H1 (cell line): ENCODE results near the gene FHAD1. TPM values are rescaled to one million over a fixed set of nuclear protein-coding genes. Genes with fewer than 3 reads are reported as not detected.

Experiments used
- CTCF ChIA-PET: fragments of 300-600 bp; sonication (Branson Sonifier 250); formaldehyde crosslinking; loops from one replicate; lab custom pipeline; 2021; ENCODE audit not compliant: partially characterized antibody; lab: Charles Lee
- POLR2A ChIA-PET: fragments of 300-600 bp; sonication (Branson Sonifier 250); formaldehyde crosslinking; loops from one replicate; lab custom pipeline; 2021; ENCODE audit warnings: inconsistent platforms; ENCODE audit not compliant: partially characterized antibody; lab: Charles Lee
- DNase-seq, 2 experiments: peaks; one replicate each; pipeline versions ENCODE4 v3.0.0 to v3.0.0-alpha.2; 2010 to 2022; ENCODE audit warnings: low spot score in 2 of 2, low read depth in 1 of 2, mixed read lengths in 1 of 2
- FAIRE-seq: peaks from 2 replicates; lab custom pipeline; 2011; peaks lifted over from hg19 to GRCh38; lab: Jason Lieb, UNC
- H2AFZ ChIP-seq: 2 replicates; pipeline ENCODE4 v1.8.1; 2012; ENCODE audit warnings: low read length, inconsistent platforms
- H2AK5ac ChIP-seq: 2 replicates; pipeline ENCODE4 v1.6.1; 2013; ENCODE audit warnings: low read depth, low read length
- H2BK120ac ChIP-seq: replicated peaks from 2 replicates; pipeline ENCODE3; 2013; ENCODE audit warnings: low read depth, low read length, inconsistent platforms
- H2BK12ac ChIP-seq: 2 replicates; pipeline ENCODE4 v1.6.1; 2013; ENCODE audit warnings: low read depth, low read length
- H2BK15ac ChIP-seq: 2 replicates; pipeline ENCODE4 v1.6.1; 2013; ENCODE audit warnings: low read length
- H2BK20ac ChIP-seq: 2 replicates; pipeline ENCODE4 v1.6.1; 2013; ENCODE audit warnings: low read length
- H2BK5ac ChIP-seq: 2 replicates; pipeline ENCODE4 v1.6.1; 2013; ENCODE audit warnings: low read depth, low read length
- H3K14ac ChIP-seq: 2 replicates; pipeline ENCODE4 v1.6.1; 2013; ENCODE audit warnings: inconsistent platforms; ENCODE audit not compliant: insufficient read length
- H3K18ac ChIP-seq: 2 replicates; pipeline ENCODE4 v1.6.1; 2013; ENCODE audit warnings: low read length; ENCODE audit errors: extremely low read depth
- H3K23ac ChIP-seq: 2 replicates; pipeline ENCODE4 v1.6.1; 2013; ENCODE audit warnings: inconsistent platforms; ENCODE audit not compliant: insufficient read length
- H3K23me2 ChIP-seq: 2 replicates; pipeline ENCODE4 v1.6.1; 2013; ENCODE audit warnings: low read depth, low read length
- H3K27ac ChIP-seq: 2 replicates; pipeline ENCODE4 v1.6.1; 2011; ENCODE audit warnings: low read depth, low read length, inconsistent platforms
- H3K27me3 ChIP-seq, 4 experiments: replicated peaks in 1 of 4; 1 replicate in 1 of 4; 2 replicates in 3 of 4; pipeline versions ENCODE4 v1.6.1 to v1.8.1; 2011 to 2013; ENCODE audit warnings: low read length in 3 of 4, mild to moderate bottlenecking in 3 of 4, inconsistent platforms in 2 of 4, mixed read lengths in 2 of 4, moderate library complexity in 1 of 4; ENCODE audit not compliant: control insufficient read depth in 3 of 4, insufficient read depth in 3 of 4; ENCODE audit errors: extremely low read depth in 1 of 4
- H3K36me3 ChIP-seq, 4 experiments: 2 replicates each; pipeline versions ENCODE4 v1.6.1 to v1.8.1; 2011 to 2013; ENCODE audit warnings: mild to moderate bottlenecking in 4 of 4, low read length in 3 of 4, moderate library complexity in 2 of 4, control low read depth in 1 of 4, inconsistent platforms in 1 of 4; ENCODE audit not compliant: insufficient read depth in 4 of 4, control insufficient read depth in 2 of 4
- H3K4ac ChIP-seq: replicated peaks from 2 replicates; pipeline ENCODE3; 2013; ENCODE audit warnings: low read length, low read depth, mixed read lengths, inconsistent platforms; ENCODE audit not compliant: insufficient read length
- H3K4me1 ChIP-seq, 4 experiments: replicated peaks in 1 of 4; 1 replicate in 1 of 4; 2 replicates in 3 of 4; pipeline versions ENCODE4 v1.6.1 to v1.8.1; 2011 to 2013; ENCODE audit warnings: low read length in 3 of 4, inconsistent platforms in 2 of 4, mixed read lengths in 1 of 4; ENCODE audit not compliant: insufficient read depth in 4 of 4, control insufficient read depth in 3 of 4
- H3K4me2 ChIP-seq, 2 experiments: 2 replicates each; pipeline versions ENCODE4 v1.6.1 to v1.8.1; 2011 to 2013; ENCODE audit warnings: low read depth in 2 of 2, low read length in 2 of 2, control low read depth in 1 of 2, inconsistent platforms in 1 of 2, mild to moderate bottlenecking in 1 of 2; ENCODE audit not compliant: insufficient read depth in 1 of 2
- H3K4me3 ChIP-seq, 4 experiments: fragments of 200-600, 300-600 bp in 1 of 4; sonication (generic), shearing (Covaris generic), sonication (Bioruptor Twin) in 1 of 4; 2 replicates each; pipeline versions ENCODE4 v1.5.1 to v1.8.1; 2011 to 2016; ENCODE audit warnings: low read length in 4 of 4, low read depth in 3 of 4, control low read depth in 2 of 4, inconsistent platforms in 2 of 4, mild to moderate bottlenecking in 2 of 4, mixed read lengths in 1 of 4, moderate library complexity in 1 of 4; ENCODE audit not compliant: insufficient read depth in 2 of 4; ENCODE audit errors: extremely low read depth in 1 of 4
- H3K56ac ChIP-seq: replicated peaks from 2 replicates; pipeline ENCODE3; 2013; ENCODE audit warnings: low read depth, mild to moderate bottlenecking, mixed read lengths, low read length, inconsistent platforms; ENCODE audit not compliant: insufficient read length
- H3K79me1 ChIP-seq: 2 replicates; pipeline ENCODE4 v1.6.1; 2013; ENCODE audit warnings: low read depth, low read length, control low read depth
- H3K79me2 ChIP-seq, 2 experiments: 2 replicates each; pipeline versions ENCODE4 v1.6.1 to v1.8.1; 2012 to 2013; ENCODE audit warnings: low read length in 2 of 2, mild to moderate bottlenecking in 2 of 2, inconsistent platforms in 1 of 2; ENCODE audit not compliant: insufficient read depth in 2 of 2, control insufficient read depth in 1 of 2
- H3K9ac ChIP-seq, 4 experiments: replicated peaks in 1 of 4; 1 replicate in 1 of 4; 2 replicates in 3 of 4; pipeline versions ENCODE4 v1.6.1 to v1.8.1; 2011 to 2013; ENCODE audit warnings: low read depth in 3 of 4, low read length in 3 of 4, control low read depth in 2 of 4, mild to moderate bottlenecking in 2 of 4, moderate library complexity in 2 of 4, inconsistent platforms in 1 of 4; ENCODE audit errors: extremely low read depth in 1 of 4
- H3K9me3 ChIP-seq, 2 experiments: 2 replicates each; pipeline versions ENCODE4 v1.6.1 to v1.8.1; 2012 to 2013; ENCODE audit warnings: mild to moderate bottlenecking in 2 of 2, moderate library complexity in 2 of 2, control low read depth in 1 of 2, inconsistent platforms in 1 of 2, low read depth in 1 of 2, low read length in 1 of 2, mixed read lengths in 1 of 2; ENCODE audit not compliant: insufficient read depth in 2 of 2
- H4K20me1 ChIP-seq, 2 experiments: replicated peaks in 1 of 2; 2 replicates each; pipeline versions ENCODE3 to v1.8.1; 2011 to 2013; ENCODE audit warnings: inconsistent platforms in 2 of 2, low read length in 2 of 2, mild to moderate bottlenecking in 1 of 2; ENCODE audit not compliant: insufficient read depth in 2 of 2, control insufficient read depth in 1 of 2
- H4K5ac ChIP-seq: 2 replicates; pipeline ENCODE4 v1.6.1; 2013; ENCODE audit warnings: low read length, low read depth, mixed read lengths, inconsistent platforms; ENCODE audit not compliant: insufficient read length
- H4K8ac ChIP-seq: 2 replicates; pipeline ENCODE4 v1.8.0; 2013; ENCODE audit warnings: mild to moderate bottlenecking, moderate library complexity, low read length, inconsistent platforms; ENCODE audit not compliant: insufficient read depth; ENCODE audit errors: extremely low read depth
- H4K91ac ChIP-seq: replicated peaks from 2 replicates; pipeline ENCODE3; 2013; ENCODE audit warnings: low read length, mixed read lengths, inconsistent platforms; ENCODE audit not compliant: insufficient read length
- CHD1 ChIP-seq: IDR thresholded peaks from 2 replicates; pipeline ENCODE4 v1.6.1; 2012; ENCODE audit warnings: low read depth, low read length, improper control_type of control experiment
- FOSL1 ChIP-seq: IDR thresholded peaks from 2 replicates; pipeline ENCODE4 v1.6.1; 2011; ENCODE audit warnings: mild to moderate bottlenecking, low read depth, low read length, moderate library complexity; ENCODE audit not compliant: insufficient read depth
- GABPA ChIP-seq: IDR thresholded peaks from 2 replicates; pipeline ENCODE4 v1.6.1; 2011; ENCODE audit warnings: mild to moderate bottlenecking, low read length, moderate library complexity, borderline replicate concordance; ENCODE audit not compliant: insufficient read depth
- RBBP5 ChIP-seq: IDR thresholded peaks from 2 replicates; pipeline ENCODE4 v1.7.1; 2012; ENCODE audit warnings: low read depth, mild to moderate bottlenecking, inconsistent platforms, low read length, moderate library complexity, borderline replicate concordance
- RFX5 ChIP-seq: IDR thresholded peaks from 2 replicates; pipeline ENCODE4 v1.6.1; 2011; ENCODE audit warnings: low read depth, low read length, improper control_type of control experiment, borderline replicate concordance
- TAF1 ChIP-seq: IDR thresholded peaks from 2 replicates; pipeline ENCODE4 v1.6.1; 2011; ENCODE audit warnings: mild to moderate bottlenecking, low read depth, low read length
- TAF7 ChIP-seq: optimal IDR thresholded peaks from 2 replicates; pipeline ENCODE3; 2011; ENCODE audit warnings: low read depth, mild to moderate bottlenecking, inconsistent platforms, low read length, moderate library complexity, borderline replicate concordance
- YY1 ChIP-seq: IDR thresholded peaks from 2 replicates; pipeline ENCODE4 v1.6.1; 2011; ENCODE audit warnings: low read depth, mild to moderate bottlenecking, low read length
- WGBS, 2 experiments: shearing (Covaris generic) in 1 of 2; methylation state at CpG; one replicate each; pipeline versions ENCODE4 v1.1.6 to v1.1.7; 2013 to 2015; ENCODE audit warnings: low lambda C conversion rate in 2 of 2, mixed read lengths in 2 of 2, inconsistent platforms in 1 of 2, low coverage in 1 of 2, missing lambda C conversion rate in 1 of 2; ENCODE audit not compliant: insufficient replicate concordance in 2 of 2, insufficient coverage in 1 of 2, insufficient read length in 1 of 2; ENCODE audit errors: extremely low coverage in 1 of 2, missing lambda C conversion rate in 1 of 2; 5-methylcytosine and 5-hydroxymethylcytosine counted together
- polyA plus RNA-seq, 7 experiments: library from polyadenylated mRNA; depleted of rRNA in 3 of 7; stranded (reverse) in 5 of 7; unstranded in 2 of 7; fragments of >200 nt in 5 of 7; fragments of 200-250 nt in 2 of 7; gene quantifications; 1 replicate in 5 of 7; 2 replicates in 1 of 7; 4 replicates in 1 of 7; pipeline versions ENCODE4 v1.2.1 to v1.2.3, GENCODE V29; 2011 to 2013; ENCODE audit warnings: missing spikeins in 2 of 7, mixed read lengths in 2 of 7
- total RNA-seq: library from RNA; stranded (reverse); fragmentation: NEBNext Ultra II Directional; extraction: Animal tissue kit (Norgen Biotek cat#: 25700); gene quantifications from 2 replicates; pipeline ENCODE4 v1.2.1, GENCODE V29; 2021

FHAD1 gene
- total and polyA plus RNA-seq, 2 of the 8 experiments (the other 6 are each of a cell fraction or from before 2014, with no cell fraction given) = 0.39 to 0.69 TPM

- TF ChIP-seq TAF1 = no peak
- no peak for TF ChIP-seq FOSL1
- no peak for TF ChIP-seq RFX5
- no peak for TF ChIP-seq TAF7
- TF ChIP-seq GABPA = no peak
- TF ChIP-seq CHD1 = no peak
- no peak for TF ChIP-seq RBBP5
- no peak for TF ChIP-seq YY1
- ChIA-PET CTCF (interaction anchor here (0.5 to 3.9 kb wide), 4 partner anchors 9 to 1697 kb away, joined by 3 to 26 read pairs (median 4); no protein-coding TSS in a partner anchor), POLR2A (interaction anchor here (1.3 kb wide), 1 partner anchor 9 kb away, joined by 3 read pairs; no protein-coding TSS in a partner anchor)
- Histone ChIP-seq H3K4me3 (no peak overlapping the region), H4K20me1 (no peaks in the 10 kb centered on the region), H2AK5ac (no peak overlapping the region), H3K23ac (no peak overlapping the region), H3K4ac (no peak overlapping the region), H3K79me1 (no peaks in the 10 kb centered on the region), H2BK15ac (no peak overlapping the region), H2AFZ (no peak overlapping the region), H2BK120ac (no peak overlapping the region), H3K9ac (no peak overlapping the region), H4K5ac (no peak overlapping the region), H3K56ac (no peak overlapping the region), H3K36me3 (no peaks in the 10 kb centered on the region), H3K27ac (no peak overlapping the region), H3K79me2 (no peaks in the 10 kb centered on the region), H3K18ac (no peak overlapping the region), H4K91ac (no peak overlapping the region), H3K4me1 (no peaks in the 10 kb centered on the region), H4K8ac (no peak overlapping the region), H2BK12ac (no peak overlapping the region), H2BK20ac (no peak overlapping the region), H3K27me3 (no peaks in the 10 kb centered on the region), H2BK5ac (no peak overlapping the region), H3K23me2 (peaks cover 3% of the 10 kb centered on the region; the same call in 1 of the 2 replicates), H3K9me3 (no peaks in the 10 kb centered on the region), H3K4me2 (no peak overlapping the region), H3K14ac (no peak overlapping the region)
- FAIRE-seq (no peak), DNase-seq (no peak)
- 91 to 100% methylated on average over 1 to 11 of the region's 11 CpGs for WGBS, 2 experiments
Observed at GRCh38 chr1:15332952-15333715, 86.1 kb downstream of the FHAD1 start.
